GM10847 (cell line): ENCODE measurements around the gene MSN.

Experiments used
- POLR2A ChIP-seq: IDR thresholded peaks from 2 replicates; pipeline ENCODE4 v1.6.1; 2011; ENCODE audit not compliant: insufficient read length; ENCODE audit errors: extremely low read depth

MSN gene

GRCh38 chrX:65668377-65669310 is 1.2 kb downstream of the MSN start:
- no peak for TF ChIP-seq POLR2A

GRCh38 chrX:65671286-65671685 is 3.8 kb downstream of the MSN start:
- no peak for TF ChIP-seq POLR2A

GRCh38 chrX:65671966-65672365 is 4.5 kb downstream of the MSN start:
- TF ChIP-seq POLR2A = no peak

- TF ChIP-seq POLR2A = no peak
Observed at GRCh38 chrX:65673857-65674203, 6.4 kb downstream of the MSN start.

- TF ChIP-seq POLR2A = no peak
Observed at GRCh38 chrX:65674204-65674893, 6.9 kb downstream of the MSN start.

- TF ChIP-seq POLR2A = no peak
Observed at GRCh38 chrX:65677954-65678469, 10.6 kb downstream of the MSN start.

GRCh38 chrX:65679071-65679540 is 11.7 kb downstream of the MSN start:
- TF ChIP-seq POLR2A = no peak

- no peak for TF ChIP-seq POLR2A
Observed at GRCh38 chrX:65681810-65682209, 14.4 kb downstream of the MSN start.

- no peak for TF ChIP-seq POLR2A
Observed at GRCh38 chrX:65685112-65685511, 17.7 kb downstream of the MSN start.

- no peak for TF ChIP-seq POLR2A
Observed at GRCh38 chrX:65686236-65686635, 18.8 kb downstream of the MSN start.

- no peak for TF ChIP-seq POLR2A
Observed at GRCh38 chrX:65687367-65687766, 19.9 kb downstream of the MSN start.

- TF ChIP-seq POLR2A = no peak
Observed at GRCh38 chrX:65688403-65688871, 21.0 kb downstream of the MSN start.

GRCh38 chrX:65689377-65689776 is 21.9 kb downstream of the MSN start:
- no peak for TF ChIP-seq POLR2A

GRCh38 chrX:65690057-65690855 is 22.8 kb downstream of the MSN start:
- no peak for TF ChIP-seq POLR2A

- no peak for TF ChIP-seq POLR2A
Observed at GRCh38 chrX:65695849-65696449, 28.5 kb downstream of the MSN start.
